CD4-positive, alpha-beta T cell (primary cell): ENCODE measurements around the gene IL17REL. TPM values are rescaled to one million over a fixed set of nuclear protein-coding genes. Genes with fewer than 3 reads are reported as not detected.

Experiments
- ATAC-seq: fragments of 200-7000 bp; cut with Tn5 transposase; one replicate; pipeline ENCODE4 v1.10.0; 2022; ENCODE audit warnings: mild to moderate bottlenecking; ENCODE audit not compliant: poor library complexity
- CTCF ChIA-PET: fragments of 350-600 bp; sonication (Branson Sonifier 250); formaldehyde crosslinking; loops from one replicate; lab custom pipeline; 2021; ENCODE audit warnings: antibody characterized with exemption, inconsistent platforms; lab: Charles Lee
- POLR2A ChIA-PET: fragments of 350-600 bp; sonication (Branson Sonifier 250); formaldehyde crosslinking; loops from one replicate; lab custom pipeline; 2021; ENCODE audit warnings: antibody characterized with exemption, inconsistent platforms; lab: Charles Lee
- DNase-seq, 14 experiments: peaks; one replicate each; pipeline ENCODE4 v3.0.0-alpha.2; 2013 to 2020; ENCODE audit warnings: mixed read lengths in 2 of 14
- H3K27ac ChIP-seq, 2 donors: one replicate each; pipeline versions ENCODE4 v1.5.1 to v1.7.0; 2013; ENCODE audit warnings: low read length in 2 of 2, low read depth in 1 of 2, mild to moderate bottlenecking in 1 of 2
- H3K27me3 ChIP-seq, 2 experiments: 1 replicate in 1 of 2; 2 replicates in 1 of 2; pipeline versions ENCODE4 v1.6.1 to v1.7.0; 2013; ENCODE audit warnings: low read length in 2 of 2, control low read depth in 1 of 2, mild to moderate bottlenecking in 1 of 2, moderate library complexity in 1 of 2; ENCODE audit not compliant: insufficient read depth in 2 of 2, control insufficient read depth in 1 of 2
- H3K36me3 ChIP-seq: one replicate; pipeline ENCODE4 v1.6.1; 2013; ENCODE audit warnings: low read length, control low read depth; ENCODE audit not compliant: insufficient read depth
- H3K4me1 ChIP-seq: one replicate; pipeline ENCODE4 v1.6.1; 2013; ENCODE audit warnings: low read length, control low read depth; ENCODE audit not compliant: insufficient read depth
- H3K4me3 ChIP-seq: one replicate; pipeline ENCODE4 v1.5.1; 2013; ENCODE audit warnings: mild to moderate bottlenecking, low read length, moderate library complexity
- H3K9me3 ChIP-seq, 2 experiments: 1 replicate in 1 of 2; 2 replicates in 1 of 2; pipeline versions ENCODE4 v1.6.1 to v1.7.0; 2013; ENCODE audit warnings: low read length in 2 of 2, mild to moderate bottlenecking in 2 of 2, control low read depth in 1 of 2, moderate library complexity in 1 of 2; ENCODE audit not compliant: control insufficient read depth in 1 of 2, insufficient read depth in 1 of 2
- H3K27ac Mint-ChIP-seq: one replicate; pipeline ENCODE4 v1.8.0; 2020; ENCODE audit warnings: mixed read lengths
- H3K27me3 Mint-ChIP-seq: one replicate; pipeline ENCODE4 v1.8.0; 2021; ENCODE audit warnings: mixed read lengths
- H3K36me3 Mint-ChIP-seq: one replicate; pipeline ENCODE4 v1.8.0; 2021; ENCODE audit warnings: low read depth, mixed read lengths
- H3K4me1 Mint-ChIP-seq: one replicate; pipeline ENCODE4 v1.8.0; 2021; ENCODE audit warnings: low read depth, mixed read lengths
- H3K4me3 Mint-ChIP-seq: one replicate; pipeline ENCODE4 v1.8.0; 2020; ENCODE audit warnings: mild to moderate bottlenecking, mixed read lengths
- H3K9me3 Mint-ChIP-seq: one replicate; pipeline ENCODE4 v1.8.0; 2020; ENCODE audit warnings: mixed read lengths
- intact Hi-C, 2 experiments: fragments of 100-400 bp; cut with DNase I in 1 of 2; cut with micrococcal nuclease in 1 of 2; formaldehyde crosslinking; loops; one replicate each; pipeline versions ENCODE4 v1.15.1 to v1.9.0; 2023 to 2025; cut with DNase I, micrococcal nuclease
- total RNA-seq, 174 experiments: library from RNA in 2 of 174; stranded (reverse) in 2 of 174; gene quantifications; one replicate each; pipeline ENCODE4 v1.2.3 and lab custom pipeline; 2021 to 2026
- TF ChIP-seq, protein P1 (sequence below): fragments of 200-600 bp; IDR thresholded peaks from one replicate; pipeline ENCODE4 v1.8.0; 2022; ENCODE audit warnings: antibody characterized with exemption, mild to moderate bottlenecking

The IL17REL gene
- total RNA-seq, 2 experiments from 2014 or later, result not detected

DNA sequence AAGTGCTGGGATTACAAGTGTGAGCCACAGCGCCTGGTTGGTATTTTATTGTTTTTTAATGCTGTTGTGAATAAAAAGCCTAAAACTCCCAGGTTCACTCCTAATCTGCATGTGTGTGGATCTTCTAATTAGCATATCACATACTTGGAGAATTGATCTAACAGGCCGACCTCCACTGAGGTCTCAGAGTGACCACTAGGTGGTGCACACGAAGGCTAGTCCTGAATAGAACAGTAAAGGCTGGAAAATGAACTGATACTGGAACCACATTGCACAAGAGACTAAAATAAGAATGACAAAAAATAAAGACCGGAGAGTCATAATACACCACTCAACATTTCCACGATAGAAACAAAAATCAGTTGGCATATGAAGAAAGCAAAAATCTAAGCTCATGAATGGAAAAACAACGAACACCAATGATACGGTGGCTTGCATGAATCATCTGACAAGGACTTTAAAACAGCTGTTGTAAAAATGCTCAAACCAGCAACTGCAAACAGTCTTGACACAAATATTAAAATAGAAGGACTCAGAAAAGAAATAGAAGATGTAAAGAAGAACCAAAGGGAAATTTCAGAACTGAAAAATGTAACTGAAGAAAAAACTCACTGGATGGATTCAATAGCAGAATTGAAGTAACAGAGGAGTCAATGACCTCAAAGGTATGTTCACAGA lies 32.8 kb downstream of the IL17REL start:
- ChIA-PET POLR2A (no interaction called here), CTCF (interaction anchor here (1.0 to 1.4 kb wide), 3 partner anchors 14 to 51 kb away, joined by 3 to 4 read pairs (median 3); no protein-coding TSS in a partner anchor)
- H3K27me3 Mint-ChIP-seq, result peaks cover 21% of the 10 kb centered on the region
- intact Hi-C loops, result loop anchor here in 1 of 2 experiments (5.0 to 10.0 kb wide), 2 partner anchors 55 to 228 kb away; no protein-coding TSS in a partner anchor
- peaks cover 13 to 15% of the 10 kb centered on the region in 2 experiments for H3K27me3 ChIP-seq
- no peak overlapping the region for H3K4me3 ChIP-seq
- DNase-seq (peak in 4 of 14 experiments; percentile 33 to 68 (median 54)), ATAC-seq (no peak)
- H3K4me1 Mint-ChIP-seq, result peaks cover 29% of the 10 kb centered on the region
- peaks cover 32% of the 10 kb centered on the region for H3K4me1 ChIP-seq
- H3K9me3 Mint-ChIP-seq, result no peaks in the 10 kb centered on the region
- TF ChIP-seq, protein P1, sequence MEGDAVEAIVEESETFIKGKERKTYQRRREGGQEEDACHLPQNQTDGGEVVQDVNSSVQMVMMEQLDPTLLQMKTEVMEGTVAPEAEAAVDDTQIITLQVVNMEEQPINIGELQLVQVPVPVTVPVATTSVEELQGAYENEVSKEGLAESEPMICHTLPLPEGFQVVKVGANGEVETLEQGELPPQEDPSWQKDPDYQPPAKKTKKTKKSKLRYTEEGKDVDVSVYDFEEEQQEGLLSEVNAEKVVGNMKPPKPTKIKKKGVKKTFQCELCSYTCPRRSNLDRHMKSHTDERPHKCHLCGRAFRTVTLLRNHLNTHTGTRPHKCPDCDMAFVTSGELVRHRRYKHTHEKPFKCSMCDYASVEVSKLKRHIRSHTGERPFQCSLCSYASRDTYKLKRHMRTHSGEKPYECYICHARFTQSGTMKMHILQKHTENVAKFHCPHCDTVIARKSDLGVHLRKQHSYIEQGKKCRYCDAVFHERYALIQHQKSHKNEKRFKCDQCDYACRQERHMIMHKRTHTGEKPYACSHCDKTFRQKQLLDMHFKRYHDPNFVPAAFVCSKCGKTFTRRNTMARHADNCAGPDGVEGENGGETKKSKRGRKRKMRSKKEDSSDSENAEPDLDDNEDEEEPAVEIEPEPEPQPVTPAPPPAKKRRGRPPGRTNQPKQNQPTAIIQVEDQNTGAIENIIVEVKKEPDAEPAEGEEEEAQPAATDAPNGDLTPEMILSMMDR, result peak; percentile 44
- H3K36me3 ChIP-seq, result no peaks in the 10 kb centered on the region
- H3K4me3 Mint-ChIP-seq, result no peak overlapping the region
- peaks cover 0 to 5% of the 10 kb centered on the region in 2 experiments for H3K9me3 ChIP-seq
- H3K36me3 Mint-ChIP-seq, result peaks cover 8% of the 10 kb centered on the region
- no peak overlapping the region for H3K27ac ChIP-seq
- H3K27ac Mint-ChIP-seq, result no peak overlapping the region

DNA sequence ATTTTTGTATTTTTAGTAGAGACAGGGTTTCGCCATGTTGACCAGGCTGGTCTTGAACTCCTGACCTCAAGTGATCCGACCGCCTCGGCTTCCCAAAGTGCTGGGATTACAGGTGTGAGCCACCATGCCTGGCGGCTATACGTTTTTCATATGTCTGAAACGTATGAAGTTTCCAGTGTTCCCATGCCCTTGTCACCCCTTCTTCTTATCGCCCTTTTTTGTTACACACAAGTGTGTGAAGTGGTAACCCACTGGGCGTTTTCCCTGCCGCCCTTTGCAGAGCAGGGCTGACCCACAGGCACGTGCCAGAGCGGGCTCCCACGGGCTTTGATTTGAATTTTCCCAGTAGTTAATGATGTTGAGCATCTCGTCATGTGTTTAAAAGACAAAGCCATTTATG lies 35.0 kb downstream of the IL17REL start:
- TF ChIP-seq, protein P1, result no peak

DNA sequence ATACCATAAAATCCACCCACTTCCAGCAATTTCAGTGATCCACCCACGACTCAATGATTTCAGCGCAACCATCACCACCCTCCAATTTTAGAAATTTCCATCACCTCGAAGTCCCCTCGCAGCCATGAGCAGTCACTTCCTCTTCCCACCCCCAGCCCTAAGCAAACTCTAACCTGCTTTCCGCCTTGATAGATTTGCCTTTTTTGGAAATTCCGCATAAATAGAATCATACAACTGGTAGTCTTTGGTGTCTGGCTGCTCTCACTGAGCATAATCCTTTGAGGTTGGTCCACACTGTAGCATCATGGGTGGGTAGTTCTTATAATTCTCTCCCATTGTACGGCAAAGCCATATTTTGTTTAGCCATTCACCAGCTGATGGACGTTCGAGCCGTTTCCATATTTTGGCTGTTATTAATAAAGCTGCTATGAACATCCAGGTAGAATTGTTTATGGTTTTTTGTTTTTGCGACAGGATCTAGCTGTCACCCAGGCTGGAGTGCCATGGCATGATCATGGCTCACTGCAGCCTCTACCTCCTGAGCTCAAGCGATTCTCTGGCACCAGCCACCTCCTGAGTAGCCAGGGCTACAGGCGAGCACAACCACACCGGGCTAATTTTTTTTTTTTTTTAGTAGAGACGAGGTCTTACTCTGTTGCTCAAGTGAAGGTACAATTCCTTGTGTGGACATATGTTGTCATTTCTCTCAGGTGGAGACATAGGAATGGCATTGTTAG lies 36.0 kb downstream of the IL17REL start:
- no peaks in the 10 kb centered on the region for H3K27me3 ChIP-seq
- intact Hi-C loops, result loop anchor here in 1 of 2 experiments (5.0 kb wide), 1 partner anchor 231 kb away; no protein-coding TSS in a partner anchor
- Mint-ChIP-seq H3K9me3 (no peaks in the 10 kb centered on the region), H3K36me3 (peaks cover 4% of the 10 kb centered on the region), H3K4me1 (peaks cover 23% of the 10 kb centered on the region), H3K27ac (peak overlapping the region; percentile 75), H3K4me3 (peak overlapping the region; percentile 50), H3K27me3 (peaks cover 14% of the 10 kb centered on the region)
- H3K4me3 ChIP-seq, result no peak overlapping the region
- ATAC-seq (peak; percentile 81), DNase-seq (peak in 7 of 14 experiments; percentile 3 to 88 (median 44))
- ChIA-PET POLR2A (interaction anchor here (0.6 to 1.4 kb wide), 4 partner anchors 9 to 45 kb away, joined by 3 to 7 read pairs (median 4); partner anchors contain the start of gene PIM3), CTCF (interaction anchor here (0.8 kb wide), 1 partner anchor 54 kb away, joined by 3 read pairs; no protein-coding TSS in a partner anchor)
- H3K27ac ChIP-seq, result peak overlapping the region in 1 of 2 donors; percentile 60
- no peaks in the 10 kb centered on the region for H3K36me3 ChIP-seq
- peaks cover 29% of the 10 kb centered on the region for H3K4me1 ChIP-seq
- TF ChIP-seq, protein P1, result no peak
- H3K9me3 ChIP-seq, result no peaks in the 10 kb centered on the region

More for the DNA sequence above, 35.0 kb downstream of the IL17REL start:
- no peaks in the 10 kb centered on the region for H3K9me3 ChIP-seq
- Mint-ChIP-seq H3K27ac (no peak overlapping the region), H3K4me3 (no peak overlapping the region), H3K9me3 (no peaks in the 10 kb centered on the region), H3K36me3 (peaks cover 4% of the 10 kb centered on the region), H3K27me3 (peaks cover 14% of the 10 kb centered on the region), H3K4me1 (peaks cover 23% of the 10 kb centered on the region)
- DNase-seq, result no peak
- H3K27me3 ChIP-seq, result peaks cover 2% of the 10 kb centered on the region in 2 experiments
- POLR2A ChIA-PET, result no interaction called here
- no peaks in the 10 kb centered on the region for H3K36me3 ChIP-seq
- peaks cover 19% of the 10 kb centered on the region for H3K4me1 ChIP-seq
- no peak overlapping the region for H3K4me3 ChIP-seq
- intact Hi-C loops, result loop anchor here in 1 of 2 experiments (5.0 kb wide), 1 partner anchor 230 kb away; no protein-coding TSS in a partner anchor
- no peak overlapping the region for H3K27ac ChIP-seq
- CTCF ChIA-PET, result no interaction called here
- no peak for ATAC-seq
